Activated CD4-positive, alpha-beta T cell treated with anti-CD3 and anti-CD28 coated beads, Interleukin-2, Interleukin-4, amounts not matched to agents 100 ng/mL and 50 ng/mL, durations not matched to agents 16 hours and 8 hours (primary cell): ENCODE data around the gene SNRPA1.
"Not testable (repeated sequence)": the region's sequence is repeated elsewhere in the genome, so short reads cannot be mapped to it uniquely, and the experiment has no call there.

Experiments
- DNase-seq: peaks from one replicate; pipeline ENCODE4 v3.0.0-alpha.2; 2020; ENCODE audit warnings: low spot score

Gene SNRPA1

DNA sequence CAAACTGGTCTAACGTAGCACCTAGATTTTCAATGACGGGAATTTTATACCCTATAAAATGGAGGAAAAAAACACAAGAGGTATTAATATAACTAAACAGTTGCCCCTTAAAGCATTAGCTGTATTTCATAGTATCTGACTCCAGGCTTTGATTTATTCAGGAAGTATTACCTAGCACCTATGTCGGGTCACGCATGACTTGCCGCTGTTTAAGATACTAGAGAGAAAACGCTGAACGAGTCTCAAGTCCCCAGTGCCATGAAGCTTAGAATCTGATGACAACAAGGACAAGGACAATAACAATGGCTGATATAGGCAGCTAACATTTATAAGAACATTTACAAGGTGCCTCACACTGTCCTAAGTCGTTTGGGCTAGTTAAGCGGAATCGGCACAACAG lies 1.9 kb downstream of the SNRPA1 start:
- DNase-seq = no peak

- peak; percentile 69 for DNase-seq
Measured at GRCh38 chr15:101288905-101289513, 6.0 kb downstream of the SNRPA1 start.

DNA sequence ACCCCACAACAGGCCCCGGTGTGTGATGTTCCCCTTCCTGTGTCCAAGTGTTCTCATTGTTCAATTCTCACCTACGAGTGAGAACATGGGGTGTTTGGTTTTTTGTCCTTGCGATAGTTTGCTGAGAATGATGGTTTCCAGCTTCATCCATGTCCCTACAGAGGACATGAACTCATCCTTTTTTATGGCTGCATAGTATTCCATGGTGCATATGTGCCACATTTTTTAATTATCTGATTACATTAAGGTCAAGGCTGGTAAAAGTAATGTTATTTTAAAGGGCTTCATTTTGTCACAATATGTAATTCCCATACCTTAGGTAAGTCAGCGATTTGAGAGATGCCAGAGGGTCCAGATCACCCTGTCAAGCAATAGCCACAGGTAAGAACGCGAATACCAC lies 7.7 kb downstream of the SNRPA1 start:
- not testable (repeated sequence) for DNase-seq

DNA sequence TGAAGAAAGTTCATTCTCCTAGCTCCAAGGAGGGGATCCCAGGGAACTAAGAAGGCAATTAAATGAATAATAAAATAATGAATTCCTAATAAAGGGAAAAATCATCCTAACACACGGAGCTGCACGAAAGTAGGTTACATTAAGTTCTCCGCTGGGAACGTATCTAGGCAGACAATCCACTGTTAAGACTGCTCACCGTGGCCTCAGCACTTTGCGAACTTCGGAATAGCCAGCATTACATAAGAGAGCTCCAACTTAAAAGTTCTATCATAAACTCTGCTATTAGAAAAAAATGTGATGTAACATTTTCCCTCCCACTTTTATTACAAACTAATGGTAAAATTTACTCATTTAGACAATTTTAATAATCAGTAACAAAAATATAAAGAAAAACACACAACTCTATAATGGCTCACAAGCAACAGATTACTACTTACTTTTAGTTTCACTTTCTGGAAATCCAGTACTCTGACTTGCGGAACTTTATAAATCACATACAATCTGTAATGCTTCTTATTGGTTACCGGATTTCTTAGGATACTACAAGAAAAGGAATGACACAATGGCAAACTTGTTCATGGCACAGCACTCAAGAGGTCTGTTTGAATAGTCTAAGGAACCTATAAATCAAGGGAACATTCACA lies 8.5 kb downstream of the SNRPA1 start:
- no peak for DNase-seq

DNA sequence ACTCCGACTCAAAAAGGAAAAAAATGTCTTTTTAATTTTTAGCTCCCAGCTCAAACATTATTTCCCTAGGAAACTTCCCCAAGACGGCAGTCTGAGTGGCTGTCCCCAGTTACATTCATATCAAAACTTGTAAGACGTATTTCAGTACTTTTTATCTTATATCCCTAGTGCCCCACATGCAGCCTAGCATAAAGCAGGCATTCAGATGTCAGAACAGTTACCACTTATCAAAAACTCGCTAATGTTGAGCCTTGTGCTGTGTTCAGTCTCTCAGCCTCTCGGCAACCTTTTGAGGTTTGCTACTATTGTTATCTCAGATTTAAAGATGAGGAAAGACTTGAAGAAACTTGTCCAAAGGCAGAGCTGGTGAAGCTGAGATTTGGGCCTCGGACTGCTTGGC lies 11.1 kb downstream of the SNRPA1 start:
- no peak for DNase-seq

DNA sequence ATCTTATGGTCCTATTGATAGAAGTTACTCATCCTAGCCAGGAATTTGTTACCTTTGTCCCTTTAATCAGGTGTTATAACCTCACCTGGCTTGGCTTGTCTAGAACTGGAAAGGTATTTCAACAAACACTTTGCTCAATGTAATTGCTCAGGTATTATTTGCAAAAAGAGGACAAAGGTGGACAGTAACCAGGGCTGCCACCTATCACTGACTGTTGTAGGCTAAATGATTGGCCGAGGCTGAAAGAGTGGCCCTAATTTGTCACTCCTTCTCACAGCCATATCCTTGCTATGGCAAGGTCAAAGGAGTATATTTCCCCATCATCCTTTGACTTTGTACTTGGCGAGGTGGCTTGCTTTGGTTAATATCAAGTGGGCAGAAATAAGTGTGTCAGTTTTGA lies 15.0 kb downstream of the SNRPA1 start:
- DNase-seq = no peak

DNA sequence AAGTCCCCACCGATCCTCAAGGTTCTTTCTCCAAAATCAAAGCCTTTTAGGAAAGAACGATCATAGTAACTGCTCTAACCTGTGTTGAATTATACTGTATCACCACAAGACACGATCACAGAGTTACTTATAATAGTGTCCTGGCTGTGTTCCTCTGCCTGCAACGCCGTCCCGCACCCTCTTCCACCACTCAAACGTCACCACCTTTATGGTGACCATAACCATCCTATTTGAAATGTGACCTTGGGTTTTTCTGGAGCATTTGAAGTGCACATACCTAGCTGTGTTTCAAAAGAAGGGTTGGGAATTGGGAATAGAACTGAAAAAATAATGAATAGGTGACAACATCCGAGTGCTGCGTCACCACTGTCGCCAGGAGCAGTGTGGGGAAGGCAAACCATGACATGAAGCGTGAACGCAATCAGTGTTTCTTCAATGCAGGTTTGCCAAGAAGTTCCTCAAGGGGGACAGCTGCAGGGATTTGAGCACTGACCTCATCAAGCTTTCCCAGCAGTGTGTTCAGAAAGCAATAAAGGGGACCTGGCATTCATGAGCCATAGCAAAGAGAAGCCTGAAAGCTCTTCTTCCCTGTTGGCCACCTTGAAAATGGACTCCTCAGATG lies 17.0 kb downstream of the SNRPA1 start:
- no peak for DNase-seq

DNA sequence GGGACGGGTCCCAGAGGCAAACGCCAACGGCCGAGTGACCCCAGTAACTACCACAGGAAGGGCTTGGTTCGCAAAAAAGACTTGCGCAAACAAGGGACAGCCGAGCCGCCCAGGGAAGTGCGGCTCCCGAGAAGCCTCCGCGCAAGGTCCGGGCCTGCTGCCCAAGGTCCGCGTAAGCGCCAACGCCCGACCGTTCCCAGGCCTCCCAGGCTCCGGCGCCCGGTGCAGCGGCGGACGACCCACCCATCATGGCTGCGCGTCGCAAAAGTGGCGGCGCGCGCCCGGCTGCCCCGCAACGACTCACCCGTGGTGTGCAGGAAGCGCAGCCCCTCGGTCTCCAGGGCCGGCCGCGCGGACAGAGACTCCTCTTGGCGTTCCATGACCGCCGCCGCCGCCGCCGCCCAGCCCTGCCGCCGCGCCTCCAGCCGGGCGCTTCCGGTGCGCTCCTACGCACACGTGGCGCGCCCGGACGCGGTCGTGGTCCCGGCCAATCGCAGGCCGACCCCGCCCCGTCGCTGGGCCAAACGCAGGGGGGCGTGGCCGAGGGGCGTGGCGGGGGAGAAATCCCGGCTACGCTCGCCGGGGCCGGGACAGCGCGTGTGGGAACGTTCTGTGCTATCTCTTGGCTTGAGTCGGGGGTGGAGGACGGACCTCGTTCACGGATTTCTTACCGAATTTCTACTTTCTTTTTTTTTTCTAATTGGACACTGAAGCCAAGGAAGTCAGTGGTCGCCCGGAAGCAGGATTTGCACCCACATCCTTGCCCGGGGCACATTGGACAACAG lies 17.8 kb downstream of the SNRPA1 start, which contains the start of gene SELENOS:
TSS of gene SELENOS (minus strand) at position 448 of the 785 bp plus-strand sequence. CDS start at position 380, 68 bp downstream.
- DNase-seq = peak; percentile 87

DNA sequence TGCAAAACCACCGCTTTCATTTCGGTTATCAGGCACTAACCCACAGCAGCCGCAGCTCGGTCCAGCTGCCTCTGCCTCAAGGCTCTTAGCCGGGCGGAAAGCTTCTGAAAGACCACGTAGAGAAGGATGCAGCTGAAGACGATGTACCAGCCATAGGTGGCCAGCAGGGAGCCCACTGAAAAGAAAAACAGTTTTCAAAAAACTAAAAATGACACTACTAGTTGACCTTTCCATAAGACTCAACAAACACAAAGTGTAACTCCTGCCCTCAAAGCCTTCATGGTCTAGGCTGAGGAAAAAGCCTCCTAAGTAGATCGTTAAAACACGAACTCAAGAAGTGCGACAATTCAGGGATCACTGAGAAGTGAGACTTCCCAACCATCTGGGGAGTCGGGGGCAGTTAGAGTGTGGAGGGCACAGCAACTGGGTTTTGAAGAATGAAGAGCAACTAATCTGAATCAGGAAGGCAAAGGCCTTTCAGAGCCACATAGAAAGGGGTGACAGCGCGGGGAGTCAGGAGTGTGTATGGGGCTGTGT lies 18.5 kb downstream of the SNRPA1 start:
- DNase-seq = no peak

DNA sequence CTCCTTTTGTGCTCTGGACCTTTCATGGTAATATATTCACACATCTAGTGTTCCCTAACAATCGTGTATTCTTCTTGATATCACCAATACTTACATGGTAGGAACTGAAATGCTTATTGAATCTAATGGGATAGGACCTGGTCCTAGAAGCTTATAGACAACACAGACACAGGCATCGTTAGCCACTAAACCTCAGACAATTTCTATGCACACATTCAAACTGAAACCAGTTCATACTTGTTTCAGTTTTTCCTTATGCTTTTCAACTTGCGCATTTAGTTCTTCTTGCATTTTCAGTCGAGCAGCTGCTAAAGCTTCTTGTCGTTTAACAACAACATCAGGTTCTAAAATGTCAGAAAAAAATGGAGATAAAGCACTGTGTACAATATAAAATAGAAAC lies 20.0 kb downstream of the SNRPA1 start:
- DNase-seq = peak; percentile 61

DNA sequence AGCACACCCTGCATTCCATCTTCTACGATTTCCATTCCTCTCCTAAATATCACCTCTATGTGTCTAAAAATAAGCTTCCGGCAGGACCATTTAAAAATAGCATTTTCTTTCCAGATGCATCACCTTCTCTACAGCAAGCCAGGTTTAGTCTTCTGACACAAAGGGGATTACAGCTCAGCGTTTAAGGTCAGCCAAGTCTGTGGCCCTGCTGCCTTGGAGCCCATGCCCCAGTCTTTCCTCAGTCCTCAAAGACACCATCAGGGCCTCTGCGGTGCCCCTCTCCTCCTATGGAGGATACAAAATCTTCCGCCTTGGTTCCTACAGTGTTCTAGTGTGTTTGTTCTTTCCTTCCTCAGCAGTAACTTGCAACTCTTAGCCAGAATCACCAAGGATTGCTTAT lies 21.5 kb downstream of the SNRPA1 start:
- no peak for DNase-seq

- DNase-seq = no peak
Measured at GRCh38 chr15:101272584-101272983, 22.5 kb downstream of the SNRPA1 start.

- DNase-seq = no peak
Measured at GRCh38 chr15:101269479-101270223, 25.4 kb downstream of the SNRPA1 start.

DNA sequence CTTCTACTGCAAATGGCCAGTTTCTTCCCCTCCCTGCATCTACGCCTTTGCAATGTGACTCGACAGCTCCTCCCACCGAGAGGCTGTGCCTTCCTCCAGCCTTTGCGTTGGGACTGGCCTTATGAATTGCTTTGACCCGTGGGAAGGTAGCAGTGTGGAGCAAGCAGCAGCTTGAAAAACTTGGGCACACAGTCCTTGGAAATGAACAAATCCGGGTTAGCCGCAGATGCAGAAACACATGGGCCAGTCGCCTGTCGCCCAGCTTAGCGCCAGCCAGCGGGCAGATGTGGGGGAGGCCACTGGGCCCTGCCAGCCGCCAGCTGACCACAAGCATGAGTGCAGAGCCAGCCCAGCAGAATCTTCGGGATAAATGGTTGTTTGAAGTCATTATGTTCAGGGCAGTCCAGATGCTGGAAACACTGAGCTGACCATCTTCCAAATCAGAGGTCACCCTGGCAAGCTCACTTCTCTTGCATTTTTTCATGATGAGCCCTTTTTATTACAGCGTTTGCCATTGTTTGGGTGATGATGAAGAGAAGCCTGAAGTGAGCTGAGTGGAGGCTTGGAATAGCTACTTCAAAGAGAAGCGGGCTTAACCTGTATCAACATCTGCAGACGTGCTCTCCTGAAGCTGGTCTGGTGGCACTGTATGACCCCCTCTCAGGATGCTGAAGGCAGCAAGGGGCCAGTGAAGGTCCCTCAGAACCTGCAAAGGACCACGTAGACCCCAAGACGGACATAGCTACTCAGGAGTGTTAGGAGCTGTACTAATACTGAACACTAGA lies 27.5 kb downstream of the SNRPA1 start:
- no peak for DNase-seq

DNA sequence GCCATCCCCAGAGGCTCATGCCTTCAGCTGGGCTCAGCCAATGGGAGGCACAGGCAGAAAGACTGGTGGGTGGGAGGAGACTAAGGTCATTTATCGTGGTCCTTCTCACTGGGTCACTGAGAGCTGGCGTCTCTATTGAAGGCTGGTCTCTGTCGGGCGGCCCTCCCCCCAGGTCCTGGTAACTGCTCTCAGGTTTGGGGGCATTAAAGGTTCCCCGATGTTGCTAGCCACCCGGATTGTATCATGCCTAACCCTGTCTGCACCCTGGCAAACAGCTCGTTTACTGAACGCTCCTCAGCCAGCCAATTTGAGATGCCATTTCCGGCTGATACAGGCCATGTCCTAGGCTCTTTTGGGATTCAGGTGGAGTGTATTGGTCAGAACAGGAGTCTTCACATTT lies 28.3 kb downstream of the SNRPA1 start:
- no peak for DNase-seq

- DNase-seq = no peak
Measured at GRCh38 chr15:101266034-101266433, 29.0 kb downstream of the SNRPA1 start.

DNA sequence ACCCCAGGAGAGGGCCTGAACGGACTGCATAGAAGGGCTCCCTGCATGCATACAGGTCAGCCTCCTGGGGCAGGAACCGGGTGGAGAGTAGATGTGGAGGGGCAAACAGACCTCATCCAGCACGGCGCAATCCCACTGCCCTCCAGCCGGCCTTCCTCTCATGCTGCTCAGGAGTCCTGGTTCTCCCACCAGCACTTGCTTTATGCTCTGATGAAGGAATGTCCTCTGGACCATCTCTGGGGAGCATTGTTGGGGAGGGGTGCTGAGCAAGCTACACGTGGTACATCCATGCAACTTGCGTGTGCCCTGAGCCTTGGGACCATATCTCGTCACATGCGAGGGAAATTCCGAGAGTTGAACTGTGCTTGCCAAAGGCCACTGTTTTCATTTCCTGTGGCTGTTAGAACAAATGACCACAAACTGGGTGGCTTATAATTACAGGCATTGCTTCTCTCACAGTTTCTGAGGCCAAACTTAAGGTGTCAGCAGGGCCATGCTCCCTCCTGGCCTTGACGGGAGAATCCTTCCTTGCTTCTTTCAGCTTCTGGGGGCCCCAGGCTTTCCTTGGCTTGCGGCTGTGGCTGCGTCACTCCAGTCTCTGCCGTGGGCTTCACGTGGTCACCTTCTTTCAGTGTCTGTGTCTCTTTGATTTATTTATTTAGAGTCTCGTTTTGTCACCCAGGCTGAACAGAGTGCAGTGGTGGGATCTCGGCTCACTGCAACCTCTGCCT lies 30.0 kb downstream of the SNRPA1 start:
- no peak for DNase-seq

DNA sequence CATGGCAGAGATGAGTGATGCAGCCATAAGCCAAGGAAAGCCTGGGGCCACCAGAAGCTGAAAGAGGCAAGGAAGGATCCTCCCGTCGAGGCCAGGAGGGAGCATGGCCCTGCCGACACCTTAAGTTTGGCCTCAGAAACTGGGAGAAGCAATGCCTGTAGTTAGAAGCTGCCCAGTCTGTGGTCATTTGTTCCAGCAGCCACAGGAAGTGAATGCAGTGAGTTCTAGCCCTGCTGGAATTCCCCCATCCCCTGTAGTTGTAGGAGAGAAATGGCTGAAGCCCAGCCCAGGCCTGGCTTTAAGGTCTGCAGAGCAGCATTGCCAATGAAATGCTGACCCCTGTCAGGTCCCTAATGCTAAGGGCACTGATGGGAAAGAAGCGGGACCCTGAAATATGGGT lies 31.0 kb downstream of the SNRPA1 start:
- no peak for DNase-seq

- no peak for DNase-seq
Measured at GRCh38 chr15:101262551-101262950, 32.5 kb downstream of the SNRPA1 start.
